ENCODE results near the gene HDLBP. TPM values are rescaled to one million over a fixed set of nuclear protein-coding genes. Genes with fewer than 3 reads are reported as not detected.
A peak's percentile ranks its signal among the peaks of the same experiment; 100 is the strongest.

The HDLBP gene
- total RNA-seq, 1 donor: 1,418 TPM

DNA sequence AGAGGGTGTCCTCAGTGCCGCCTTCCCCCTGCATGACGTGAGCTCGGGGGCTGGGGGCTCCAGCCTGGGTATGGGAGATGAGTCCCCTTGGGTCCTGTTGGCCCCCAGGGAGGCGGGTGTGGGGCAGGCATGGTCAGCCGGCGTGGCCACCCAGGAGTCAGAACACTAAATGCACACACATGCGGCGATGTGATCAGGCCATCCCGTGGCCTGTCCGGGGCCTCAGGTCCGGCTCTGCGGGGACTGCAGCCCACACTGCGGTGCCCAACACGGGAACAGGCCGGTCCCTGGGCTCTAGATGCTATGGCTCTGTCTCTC is 113.2 kb downstream of the HDLBP start:
- Histone ChIP-seq H3K4me3 (ENCODE audit: insufficient read depth, low read length) (no peak overlapping the region), H3K79me2 (ENCODE audit: insufficient read depth, low read length) (no peaks in the 10 kb centered on the region), H3K27me3 (ENCODE audit: insufficient read depth, low read length) (no peaks in the 10 kb centered on the region), H4K20me1 (ENCODE audit: insufficient read depth, low read length) (no peaks in the 10 kb centered on the region), H3K4me2 (ENCODE audit: insufficient read depth, low read length) (no peak overlapping the region), H3K4me1 (ENCODE audit: insufficient read depth, low read length) (no peaks in the 10 kb centered on the region), H3K9me3 (ENCODE audit: low read depth, low read length) (no peaks in the 10 kb centered on the region), H2AFZ (ENCODE audit: low read length) (no peak overlapping the region), H3K27ac (ENCODE audit: low read depth, low read length) (no peak overlapping the region), H3K36me3 (ENCODE audit: insufficient read depth, low read length) (no peaks in the 10 kb centered on the region)
- TF ChIP-seq, protein P1, sequence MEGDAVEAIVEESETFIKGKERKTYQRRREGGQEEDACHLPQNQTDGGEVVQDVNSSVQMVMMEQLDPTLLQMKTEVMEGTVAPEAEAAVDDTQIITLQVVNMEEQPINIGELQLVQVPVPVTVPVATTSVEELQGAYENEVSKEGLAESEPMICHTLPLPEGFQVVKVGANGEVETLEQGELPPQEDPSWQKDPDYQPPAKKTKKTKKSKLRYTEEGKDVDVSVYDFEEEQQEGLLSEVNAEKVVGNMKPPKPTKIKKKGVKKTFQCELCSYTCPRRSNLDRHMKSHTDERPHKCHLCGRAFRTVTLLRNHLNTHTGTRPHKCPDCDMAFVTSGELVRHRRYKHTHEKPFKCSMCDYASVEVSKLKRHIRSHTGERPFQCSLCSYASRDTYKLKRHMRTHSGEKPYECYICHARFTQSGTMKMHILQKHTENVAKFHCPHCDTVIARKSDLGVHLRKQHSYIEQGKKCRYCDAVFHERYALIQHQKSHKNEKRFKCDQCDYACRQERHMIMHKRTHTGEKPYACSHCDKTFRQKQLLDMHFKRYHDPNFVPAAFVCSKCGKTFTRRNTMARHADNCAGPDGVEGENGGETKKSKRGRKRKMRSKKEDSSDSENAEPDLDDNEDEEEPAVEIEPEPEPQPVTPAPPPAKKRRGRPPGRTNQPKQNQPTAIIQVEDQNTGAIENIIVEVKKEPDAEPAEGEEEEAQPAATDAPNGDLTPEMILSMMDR (IDR thresholded peaks at IDR 0.05; ENCODE audit: extremely low read depth, low read depth, low read length): no peak
- no peak for DNase-seq (ENCODE audit: insufficient read length, low spot score, missing footprints)

DNA sequence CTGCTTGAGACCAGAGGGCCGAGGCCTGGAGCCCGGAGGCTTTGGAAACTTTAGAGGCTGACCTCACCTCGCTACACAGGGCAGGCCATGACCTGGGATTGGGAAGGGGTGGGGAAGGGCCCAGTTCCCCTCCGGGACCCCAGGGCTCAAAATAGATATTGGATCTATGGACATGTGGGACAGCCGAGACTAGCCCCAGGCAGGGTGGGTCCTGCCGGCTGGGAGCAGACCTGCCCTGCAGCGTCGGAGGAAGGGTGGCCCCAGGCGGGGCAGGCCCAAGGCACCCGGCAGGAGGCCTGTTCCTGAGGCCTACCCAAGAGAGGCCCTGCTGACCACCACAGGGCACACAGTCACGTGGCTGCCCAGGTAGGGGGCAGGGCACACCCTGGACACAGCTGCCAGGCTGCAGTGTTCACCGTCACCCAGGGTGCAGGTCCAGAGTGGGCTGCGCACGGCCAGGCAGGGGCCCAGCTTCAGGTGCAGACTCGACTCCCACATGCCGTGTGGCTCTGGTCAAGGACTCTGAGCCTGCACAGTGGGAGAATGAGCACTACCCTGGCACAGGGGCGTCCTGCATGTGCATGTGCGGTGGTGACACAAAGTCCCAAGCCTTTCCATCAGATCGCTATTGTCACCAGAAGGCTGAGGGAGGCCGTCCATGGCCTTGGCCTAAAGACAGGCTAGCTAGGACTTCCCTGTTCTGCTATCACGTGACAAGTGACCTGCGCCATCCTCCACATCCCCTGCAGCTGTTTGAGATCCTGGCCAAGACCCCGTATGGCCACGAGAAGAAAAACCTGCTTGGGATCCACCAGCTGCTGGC is 113.8 kb downstream of the HDLBP start:
- no peaks in the 10 kb centered on the region for H4K20me1 ChIP-seq (ENCODE audit: insufficient read depth, low read length)
- H3K36me3 ChIP-seq (ENCODE audit: insufficient read depth, low read length): no peaks in the 10 kb centered on the region
- DNase-seq (ENCODE audit: insufficient read length, low spot score, missing footprints): peak; percentile 79
- no peak overlapping the region for H3K4me2 ChIP-seq (ENCODE audit: insufficient read depth, low read length)
- no peaks in the 10 kb centered on the region for H3K4me1 ChIP-seq (ENCODE audit: insufficient read depth, low read length)
- no peaks in the 10 kb centered on the region for H3K27me3 ChIP-seq (ENCODE audit: insufficient read depth, low read length)
- no peak overlapping the region for H3K4me3 ChIP-seq (ENCODE audit: insufficient read depth, low read length)
- no peaks in the 10 kb centered on the region for H3K79me2 ChIP-seq (ENCODE audit: insufficient read depth, low read length)
- TF ChIP-seq, protein P1 (IDR thresholded peaks at IDR 0.05; ENCODE audit: extremely low read depth, low read depth, low read length): no peak
- no peaks in the 10 kb centered on the region for H3K9me3 ChIP-seq (ENCODE audit: low read depth, low read length)
- no peak overlapping the region for H3K27ac ChIP-seq (ENCODE audit: low read depth, low read length)
- H2AFZ ChIP-seq (ENCODE audit: low read length): no peak overlapping the region

DNA sequence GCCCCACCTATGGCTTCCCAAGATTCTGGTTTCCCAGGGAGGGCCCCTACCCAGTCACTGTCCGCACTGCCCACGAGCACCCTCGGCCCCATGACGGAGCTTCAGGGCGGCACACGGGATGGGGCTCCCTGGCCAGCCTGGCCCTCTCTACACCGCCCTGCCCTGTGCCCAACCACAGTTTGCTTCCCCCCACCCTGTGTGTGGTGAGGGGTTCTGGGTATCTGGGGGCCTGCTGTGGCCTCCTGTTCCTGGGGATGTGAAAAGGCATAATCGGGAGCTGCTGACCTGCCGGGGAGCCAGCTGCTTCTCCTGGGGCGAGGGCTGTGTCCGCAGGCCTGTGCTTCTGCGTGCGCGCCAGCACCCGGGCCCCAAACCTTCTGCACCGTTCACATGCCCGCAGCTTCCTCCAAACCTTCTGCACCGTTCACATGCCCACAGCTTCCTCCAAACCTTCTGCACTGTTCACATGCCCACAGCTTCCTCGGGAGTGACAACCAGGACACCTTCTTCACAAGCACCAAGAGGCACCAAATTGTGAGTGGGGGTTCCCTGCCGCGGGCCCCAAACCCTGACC is 114.6 kb downstream of the HDLBP start:
- H3K27ac ChIP-seq (ENCODE audit: low read depth, low read length): no peak overlapping the region
- no peaks in the 10 kb centered on the region for H3K4me1 ChIP-seq (ENCODE audit: insufficient read depth, low read length)
- H3K4me3 ChIP-seq (ENCODE audit: insufficient read depth, low read length): no peak overlapping the region
- TF ChIP-seq, protein P1 (IDR thresholded peaks at IDR 0.05; ENCODE audit: extremely low read depth, low read depth, low read length): no peak
- no peaks in the 10 kb centered on the region for H3K79me2 ChIP-seq (ENCODE audit: insufficient read depth, low read length)
- no peaks in the 10 kb centered on the region for H3K36me3 ChIP-seq (ENCODE audit: insufficient read depth, low read length)
- no peaks in the 10 kb centered on the region for H3K9me3 ChIP-seq (ENCODE audit: low read depth, low read length)
- no peak overlapping the region for H3K4me2 ChIP-seq (ENCODE audit: insufficient read depth, low read length)
- DNase-seq (ENCODE audit: insufficient read length, low spot score, missing footprints): peak; percentile 82
- H2AFZ ChIP-seq (ENCODE audit: low read length): no peak overlapping the region
- H4K20me1 ChIP-seq (ENCODE audit: insufficient read depth, low read length): no peaks in the 10 kb centered on the region
- no peaks in the 10 kb centered on the region for H3K27me3 ChIP-seq (ENCODE audit: insufficient read depth, low read length)

Measured in osteoblast (primary cell).